GM18511 (cell line): ENCODE measurements around the gene LARP4.
"Not testable (repeated sequence)": the region's sequence is repeated elsewhere in the genome, so short reads cannot be mapped to it uniquely, and the experiment has no call there.

ENCODE experiments used
- ATAC-seq: cut with Tn5 transposase; IDR thresholded peaks from one replicate; pipeline ENCODE4 v1.9.1; 2021; ENCODE audit warnings: mild to moderate bottlenecking, moderate library complexity; ENCODE audit not compliant: unreplicated experiment

LARP4 gene

GRCh38 chr12:50520416-50521207 is 119.9 kb downstream of the LARP4 start:
- no peak for ATAC-seq

GRCh38 chr12:50521781-50522180 is 121.1 kb downstream of the LARP4 start:
- ATAC-seq, result not testable (repeated sequence)

GRCh38 chr12:50523772-50524171 is 123.1 kb downstream of the LARP4 start:
- no peak for ATAC-seq

- no peak for ATAC-seq
Observed at GRCh38 chr12:50524621-50525020, 123.9 kb downstream of the LARP4 start.

GRCh38 chr12:50525422-50525821 is 124.7 kb downstream of the LARP4 start:
- ATAC-seq, result no peak

- no peak for ATAC-seq
Observed at GRCh38 chr12:50527359-50527726, 126.7 kb downstream of the LARP4 start.

- no peak for ATAC-seq
Observed at GRCh38 chr12:50528800-50529199, 128.1 kb downstream of the LARP4 start.

- ATAC-seq, result no peak
Observed at GRCh38 chr12:50529345-50529744, 128.7 kb downstream of the LARP4 start.
